Hepatocyte (in vitro differentiated cells): ENCODE results near the gene CHST3.

ENCODE experiments used
- EZH2 ChIP-seq: fragments of 200-600 bp; sonication (generic); IDR thresholded peaks from 2 replicates; pipeline ENCODE4 v1.6.1; 2016; ENCODE audit warnings: antibody characterized with exemption, mild to moderate bottlenecking, borderline replicate concordance
- TF ChIP-seq, protein P1 (sequence below): fragments of 200-600 bp; sonication (generic); IDR thresholded peaks from 2 replicates; pipeline ENCODE4 v1.5.1; 2016; ENCODE audit warnings: antibody characterized with exemption, mild to moderate bottlenecking; ENCODE audit not compliant: poor library complexity

DNA sequence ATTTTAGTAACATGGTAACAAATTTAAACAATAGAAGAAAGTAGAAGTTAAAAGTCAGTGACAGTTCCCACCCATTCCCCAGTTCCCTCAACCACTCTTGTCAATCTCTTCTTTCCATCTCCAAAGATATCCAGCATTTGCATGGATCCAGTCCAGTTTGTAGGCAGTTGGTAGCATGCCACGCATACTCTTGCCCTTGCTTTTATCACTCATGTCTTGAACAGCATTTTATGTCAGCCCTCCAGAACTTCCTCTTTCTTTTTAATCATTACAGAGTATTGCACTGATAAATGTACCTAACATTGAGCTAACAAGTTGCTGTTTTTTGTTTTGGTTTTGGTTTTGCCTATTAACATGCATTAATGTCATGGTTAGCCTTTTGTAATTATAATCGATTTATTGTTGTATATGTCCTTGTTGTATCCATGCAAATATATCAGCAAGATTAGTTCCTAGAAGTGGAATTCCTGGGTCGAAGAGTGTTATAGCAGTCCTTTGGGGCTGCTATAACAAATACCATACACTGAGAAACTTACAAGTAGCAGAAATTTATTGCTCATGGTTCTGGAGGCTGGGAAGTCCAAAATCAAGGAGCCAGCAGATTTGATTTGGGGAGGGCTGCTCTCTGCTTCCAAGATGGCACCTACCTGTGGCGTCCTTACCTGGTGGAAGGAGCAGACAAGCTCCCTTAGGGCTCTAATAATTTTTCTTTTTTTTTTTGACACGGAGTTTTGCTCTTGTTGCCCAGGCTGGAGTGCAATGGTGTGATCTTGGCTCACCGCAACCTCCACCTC lies 25.7 kb downstream of the CHST3 start:
- TF ChIP-seq, protein P1, sequence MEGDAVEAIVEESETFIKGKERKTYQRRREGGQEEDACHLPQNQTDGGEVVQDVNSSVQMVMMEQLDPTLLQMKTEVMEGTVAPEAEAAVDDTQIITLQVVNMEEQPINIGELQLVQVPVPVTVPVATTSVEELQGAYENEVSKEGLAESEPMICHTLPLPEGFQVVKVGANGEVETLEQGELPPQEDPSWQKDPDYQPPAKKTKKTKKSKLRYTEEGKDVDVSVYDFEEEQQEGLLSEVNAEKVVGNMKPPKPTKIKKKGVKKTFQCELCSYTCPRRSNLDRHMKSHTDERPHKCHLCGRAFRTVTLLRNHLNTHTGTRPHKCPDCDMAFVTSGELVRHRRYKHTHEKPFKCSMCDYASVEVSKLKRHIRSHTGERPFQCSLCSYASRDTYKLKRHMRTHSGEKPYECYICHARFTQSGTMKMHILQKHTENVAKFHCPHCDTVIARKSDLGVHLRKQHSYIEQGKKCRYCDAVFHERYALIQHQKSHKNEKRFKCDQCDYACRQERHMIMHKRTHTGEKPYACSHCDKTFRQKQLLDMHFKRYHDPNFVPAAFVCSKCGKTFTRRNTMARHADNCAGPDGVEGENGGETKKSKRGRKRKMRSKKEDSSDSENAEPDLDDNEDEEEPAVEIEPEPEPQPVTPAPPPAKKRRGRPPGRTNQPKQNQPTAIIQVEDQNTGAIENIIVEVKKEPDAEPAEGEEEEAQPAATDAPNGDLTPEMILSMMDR = no peak
- TF ChIP-seq EZH2 = no peak
